NCI-H446 treated with DMSO at 0.1 percent for 48 hours (cell line): ENCODE measurements around the gene TBC1D8.

Experiments used
- DNase-seq: peaks from one replicate; lab custom pipeline; 2025; lab: John Stamatoyannopoulos, UW

Gene TBC1D8

GRCh38 chr2:100998235-100998573 lies 153.0 kb downstream of the TBC1D8 start:
- no peak for DNase-seq

- no peak for DNase-seq
These were observed 153.5 kb downstream of the TBC1D8 start for GRCh38 chr2:100997509-100998234.

GRCh38 chr2:100995309-100996075 lies 155.7 kb downstream of the TBC1D8 start:
- DNase-seq = no peak

- no peak for DNase-seq
These were observed 157.9 kb downstream of the TBC1D8 start for GRCh38 chr2:100993294-100993693.

GRCh38 chr2:100992262-100992661 lies 158.9 kb downstream of the TBC1D8 start:
- DNase-seq = no peak

GRCh38 chr2:100991404-100991773 lies 159.8 kb downstream of the TBC1D8 start:
- no peak for DNase-seq

GRCh38 chr2:100990650-100991403 lies 160.4 kb downstream of the TBC1D8 start:
- DNase-seq = no peak

GRCh38 chr2:100990166-100990565 lies 161.0 kb downstream of the TBC1D8 start:
- no peak for DNase-seq

GRCh38 chr2:100989666-100990065 lies 161.5 kb downstream of the TBC1D8 start:
- DNase-seq = no peak

- DNase-seq = no peak
These were observed 162.4 kb downstream of the TBC1D8 start for GRCh38 chr2:100988630-100989417.

- DNase-seq = no peak
These were observed 163.2 kb downstream of the TBC1D8 start for GRCh38 chr2:100987974-100988373.

- no peak for DNase-seq
These were observed 163.6 kb downstream of the TBC1D8 start for GRCh38 chr2:100987536-100987935.

- DNase-seq = no peak
These were observed 165.0 kb downstream of the TBC1D8 start for GRCh38 chr2:100986157-100986556.

- no peak for DNase-seq
These were observed 166.3 kb downstream of the TBC1D8 start for GRCh38 chr2:100984892-100985307.

GRCh38 chr2:100983684-100984310 lies 167.4 kb downstream of the TBC1D8 start:
- no peak for DNase-seq

- DNase-seq = no peak
These were observed 168.0 kb downstream of the TBC1D8 start for GRCh38 chr2:100983201-100983600.

GRCh38 chr2:100982431-100982861 lies 168.7 kb downstream of the TBC1D8 start:
- no peak for DNase-seq

GRCh38 chr2:100981011-100981410 lies 170.2 kb downstream of the TBC1D8 start:
- no peak for DNase-seq

- DNase-seq = no peak
These were observed 171.1 kb downstream of the TBC1D8 start for GRCh38 chr2:100980046-100980445.

- no peak for DNase-seq
These were observed 172.5 kb downstream of the TBC1D8 start for GRCh38 chr2:100978582-100979191.

GRCh38 chr2:100977511-100977910 lies 173.7 kb downstream of the TBC1D8 start:
- no peak for DNase-seq
